CD4-positive, alpha-beta T cell treated with Interferon alpha-2 for 1 hour (primary cell): Measurements from ENCODE around the gene TMTC1.

Experiments
- DNase-seq, 2 donors: peaks; one replicate each; pipeline ENCODE4 v3.0.0-alpha.2; 2020 to 2022

Gene TMTC1

GRCh38 chr12:29706311-29706710 is 77.4 kb downstream of the TMTC1 start:
- no peak for DNase-seq

- DNase-seq = no peak
Observed at GRCh38 chr12:29703528-29703927, 80.2 kb downstream of the TMTC1 start.

- DNase-seq = no peak
Observed at GRCh38 chr12:29702972-29703371, 80.8 kb downstream of the TMTC1 start.

GRCh38 chr12:29702222-29702621 is 81.5 kb downstream of the TMTC1 start:
- DNase-seq = no peak

GRCh38 chr12:29700761-29701481 is 82.8 kb downstream of the TMTC1 start:
- no peak for DNase-seq

GRCh38 chr12:29698756-29699155 is 85.0 kb downstream of the TMTC1 start:
- DNase-seq = no peak

- DNase-seq = no peak
Observed at GRCh38 chr12:29695800-29696199, 87.9 kb downstream of the TMTC1 start.

GRCh38 chr12:29695026-29695425 is 88.7 kb downstream of the TMTC1 start:
- no peak for DNase-seq

- DNase-seq = no peak
Observed at GRCh38 chr12:29694002-29694401, 89.7 kb downstream of the TMTC1 start.

GRCh38 chr12:29692237-29692636 is 91.5 kb downstream of the TMTC1 start:
- no peak for DNase-seq

- DNase-seq = peak in 1 of 2 donors; percentile 6
Observed at GRCh38 chr12:29691161-29691854, 92.4 kb downstream of the TMTC1 start.

- DNase-seq = no peak
Observed at GRCh38 chr12:29690728-29691127, 93.0 kb downstream of the TMTC1 start.

- no peak for DNase-seq
Observed at GRCh38 chr12:29688914-29689313, 94.8 kb downstream of the TMTC1 start.

GRCh38 chr12:29682088-29682487 is 101.7 kb downstream of the TMTC1 start:
- no peak for DNase-seq

GRCh38 chr12:29681370-29681769 is 102.4 kb downstream of the TMTC1 start:
- no peak for DNase-seq

- DNase-seq = no peak
Observed at GRCh38 chr12:29676676-29677075, 107.1 kb downstream of the TMTC1 start.

GRCh38 chr12:29674463-29674862 is 109.3 kb downstream of the TMTC1 start:
- DNase-seq = no peak

GRCh38 chr12:29673346-29673745 is 110.4 kb downstream of the TMTC1 start:
- no peak for DNase-seq

GRCh38 chr12:29672580-29672979 is 111.2 kb downstream of the TMTC1 start:
- no peak for DNase-seq

GRCh38 chr12:29671742-29672141 is 112.0 kb downstream of the TMTC1 start:
- DNase-seq = no peak

GRCh38 chr12:29667011-29667410 is 116.7 kb downstream of the TMTC1 start:
- DNase-seq = no peak

- no peak for DNase-seq
Observed at GRCh38 chr12:29665107-29665506, 118.6 kb downstream of the TMTC1 start.

GRCh38 chr12:29662734-29663323 is 120.9 kb downstream of the TMTC1 start:
- no peak for DNase-seq

GRCh38 chr12:29660847-29661246 is 122.9 kb downstream of the TMTC1 start:
- no peak for DNase-seq
